Stimulated activated naive B cell treated with anti-CD40 and anti-IgM and Interleukin-4, amounts not matched to agents 10 μg/mL and 1 μg/mL and 100 μg/mL, for 72 hours (primary cell): ENCODE data around the gene EDA2R.

Experiments
- ATAC-seq, 2 donors: fragments of 150-1000 bp; cut with Tn5 transposase; replicated peaks; 2 replicates each; pipeline ENCODE4 v1.10.0; 2021; ENCODE audit warnings: moderate library complexity in 1 of 2
- DNase-seq: peaks from one replicate; pipeline ENCODE4 v3.0.0; 2021
- H3K27ac Mint-ChIP-seq: one replicate; pipeline ENCODE4 v1.8.0; 2022; ENCODE audit warnings: mild to moderate bottlenecking, mixed read lengths
- H3K27me3 Mint-ChIP-seq, 2 donors: one replicate each; pipeline ENCODE4 v1.8.0; 2022; ENCODE audit warnings: mixed read lengths in 2 of 2
- H3K36me3 Mint-ChIP-seq, 2 donors: one replicate each; pipeline ENCODE4 v1.8.0; 2022; ENCODE audit warnings: mixed read lengths in 2 of 2, mild to moderate bottlenecking in 1 of 2
- H3K4me1 Mint-ChIP-seq, 2 donors: one replicate each; pipeline ENCODE4 v1.8.0; 2022; ENCODE audit warnings: mixed read lengths in 2 of 2, mild to moderate bottlenecking in 1 of 2
- H3K4me3 Mint-ChIP-seq, 2 donors: one replicate each; pipeline ENCODE4 v1.8.0; 2022; ENCODE audit warnings: mild to moderate bottlenecking in 2 of 2, mixed read lengths in 2 of 2, moderate library complexity in 1 of 2
- H3K9me3 Mint-ChIP-seq, 2 donors: one replicate each; pipeline ENCODE4 v1.8.0; 2022; ENCODE audit warnings: mixed read lengths in 2 of 2, mild to moderate bottlenecking in 1 of 2

EDA2R gene

GRCh38 chrX:66638591-66639500, at the start of gene EDA2R:
Gene EDA2R (minus strand): TSS chrX:66639078. CDS start chrX:66616020, 23,058 bp downstream.
- Mint-ChIP-seq H3K9me3 (no peaks in the 10 kb centered on the region), H3K27ac (peak within 1 kb of the TSS; percentile 56), H3K4me1 (peaks cover 7 to 16% of the 10 kb centered on the region in 2 donors), H3K27me3 (peaks cover 0 to 8% of the 10 kb centered on the region in 2 donors), H3K36me3 (no peaks in the 10 kb centered on the region), H3K4me3 (peak within 1 kb of the TSS; percentile 74 to 79)
- peak; percentile 93 to 94 for ATAC-seq
- DNase-seq, result peak; percentile 18

GRCh38 chrX:66684196-66684595, 45.3 kb upstream of the EDA2R start:
- no peak for DNase-seq
- H3K27ac Mint-ChIP-seq, result no peak overlapping the region

GRCh38 chrX:66680451-66680850, 41.6 kb upstream of the EDA2R start:
- H3K36me3 Mint-ChIP-seq, result no peaks in the 10 kb centered on the region
- no peaks in the 10 kb centered on the region for H3K9me3 Mint-ChIP-seq
- DNase-seq (no peak), ATAC-seq (no peak)
- H3K4me3 Mint-ChIP-seq, result no peak overlapping the region
- H3K27me3 Mint-ChIP-seq, result no peaks in the 10 kb centered on the region
- no peaks in the 10 kb centered on the region for H3K4me1 Mint-ChIP-seq
- no peak overlapping the region for H3K27ac Mint-ChIP-seq

More at GRCh38 chrX:66684196-66684595, 45.3 kb upstream of the EDA2R start:
- H3K4me3 Mint-ChIP-seq, result no peak overlapping the region
- peaks cover 0 to 1% of the 10 kb centered on the region in 2 donors for H3K9me3 Mint-ChIP-seq
- H3K36me3 Mint-ChIP-seq, result no peaks in the 10 kb centered on the region
- no peak for ATAC-seq
- H3K27me3 Mint-ChIP-seq, result no peaks in the 10 kb centered on the region
- H3K4me1 Mint-ChIP-seq, result no peaks in the 10 kb centered on the region

GRCh38 chrX:66677430-66677829, 38.6 kb upstream of the EDA2R start:
- no peaks in the 10 kb centered on the region for H3K9me3 Mint-ChIP-seq
- ATAC-seq (no peak), DNase-seq (no peak)
- H3K27me3 Mint-ChIP-seq, result no peaks in the 10 kb centered on the region
- H3K27ac Mint-ChIP-seq, result no peak overlapping the region
- H3K36me3 Mint-ChIP-seq, result no peaks in the 10 kb centered on the region
- H3K4me3 Mint-ChIP-seq, result no peak overlapping the region
- no peaks in the 10 kb centered on the region for H3K4me1 Mint-ChIP-seq

GRCh38 chrX:66676990-66677389, 38.1 kb upstream of the EDA2R start:
- no peaks in the 10 kb centered on the region for H3K27me3 Mint-ChIP-seq
- no peak for ATAC-seq
- no peak overlapping the region for H3K4me3 Mint-ChIP-seq
- no peak overlapping the region for H3K27ac Mint-ChIP-seq
- no peaks in the 10 kb centered on the region for H3K4me1 Mint-ChIP-seq
- no peaks in the 10 kb centered on the region for H3K9me3 Mint-ChIP-seq
- no peak for DNase-seq
- no peaks in the 10 kb centered on the region for H3K36me3 Mint-ChIP-seq

- Mint-ChIP-seq H3K36me3 (no peaks in the 10 kb centered on the region), H3K27ac (no peak overlapping the region), H3K4me1 (no peaks in the 10 kb centered on the region), H3K4me3 (no peak overlapping the region), H3K27me3 (no peaks in the 10 kb centered on the region), H3K9me3 (peaks cover 0 to 1% of the 10 kb centered on the region in 2 donors)
- ATAC-seq, result no peak
- DNase-seq, result no peak
Measured at GRCh38 chrX:66676413-66676812, 37.5 kb upstream of the EDA2R start.

- no peaks in the 10 kb centered on the region for H3K36me3 Mint-ChIP-seq
- no peak overlapping the region for H3K27ac Mint-ChIP-seq
- ATAC-seq, result no peak
- no peaks in the 10 kb centered on the region for H3K4me1 Mint-ChIP-seq
- no peaks in the 10 kb centered on the region for H3K27me3 Mint-ChIP-seq
- DNase-seq, result no peak
- no peak overlapping the region for H3K4me3 Mint-ChIP-seq
- peaks cover 0 to 1% of the 10 kb centered on the region in 2 donors for H3K9me3 Mint-ChIP-seq
Measured at GRCh38 chrX:66675541-66675940, 36.7 kb upstream of the EDA2R start.

GRCh38 chrX:66674506-66674905, 35.6 kb upstream of the EDA2R start:
- no peak overlapping the region for H3K27ac Mint-ChIP-seq
- H3K4me3 Mint-ChIP-seq, result no peak overlapping the region
- H3K27me3 Mint-ChIP-seq, result no peaks in the 10 kb centered on the region
- ATAC-seq, result no peak
- no peaks in the 10 kb centered on the region for H3K36me3 Mint-ChIP-seq
- no peak for DNase-seq
- peaks cover 0 to 1% of the 10 kb centered on the region in 2 donors for H3K9me3 Mint-ChIP-seq
- no peaks in the 10 kb centered on the region for H3K4me1 Mint-ChIP-seq

GRCh38 chrX:66672106-66672505, 33.2 kb upstream of the EDA2R start:
- Mint-ChIP-seq H3K9me3 (peaks cover 0 to 1% of the 10 kb centered on the region in 2 donors), H3K27ac (no peak overlapping the region), H3K4me1 (no peaks in the 10 kb centered on the region), H3K36me3 (no peaks in the 10 kb centered on the region), H3K4me3 (no peak overlapping the region), H3K27me3 (no peaks in the 10 kb centered on the region)
- ATAC-seq, result no peak
- no peak for DNase-seq

GRCh38 chrX:66654411-66654810, 15.5 kb upstream of the EDA2R start:
- no peak for ATAC-seq
- Mint-ChIP-seq H3K36me3 (no peaks in the 10 kb centered on the region), H3K27me3 (peaks cover 11 to 31% of the 10 kb centered on the region in 2 donors), H3K4me1 (no peaks in the 10 kb centered on the region), H3K4me3 (no peak overlapping the region), H3K9me3 (peaks cover 0 to 4% of the 10 kb centered on the region in 2 donors), H3K27ac (no peak overlapping the region)
- no peak for DNase-seq

GRCh38 chrX:66635360-66635759, 3.5 kb downstream of the EDA2R start:
- DNase-seq (no peak), ATAC-seq (no peak)
- H3K27ac Mint-ChIP-seq, result no peak overlapping the region
- H3K9me3 Mint-ChIP-seq, result no peaks in the 10 kb centered on the region
- H3K27me3 Mint-ChIP-seq, result peaks cover 0 to 3% of the 10 kb centered on the region in 2 donors
- peaks cover 7 to 16% of the 10 kb centered on the region in 2 donors for H3K4me1 Mint-ChIP-seq
- no peak overlapping the region for H3K4me3 Mint-ChIP-seq
- no peaks in the 10 kb centered on the region for H3K36me3 Mint-ChIP-seq

GRCh38 chrX:66634272-66634671, 4.6 kb downstream of the EDA2R start:
- Mint-ChIP-seq H3K9me3 (no peaks in the 10 kb centered on the region), H3K4me3 (no peak overlapping the region), H3K36me3 (no peaks in the 10 kb centered on the region), H3K4me1 (peaks cover 4 to 13% of the 10 kb centered on the region in 2 donors), H3K27me3 (peaks cover 0 to 3% of the 10 kb centered on the region in 2 donors), H3K27ac (no peak overlapping the region)
- no peak for ATAC-seq
- no peak for DNase-seq

GRCh38 chrX:66633541-66633940, 5.3 kb downstream of the EDA2R start:
- peaks cover 1 to 7% of the 10 kb centered on the region in 2 donors for H3K4me1 Mint-ChIP-seq
- H3K36me3 Mint-ChIP-seq, result no peaks in the 10 kb centered on the region
- DNase-seq, result no peak
- peaks cover 0 to 3% of the 10 kb centered on the region in 2 donors for H3K27me3 Mint-ChIP-seq
- no peak overlapping the region for H3K27ac Mint-ChIP-seq
- H3K9me3 Mint-ChIP-seq, result no peaks in the 10 kb centered on the region
- no peak for ATAC-seq
- H3K4me3 Mint-ChIP-seq, result no peak overlapping the region

- no peak for ATAC-seq
- H3K36me3 Mint-ChIP-seq, result no peaks in the 10 kb centered on the region
- no peak for DNase-seq
- peaks cover 0 to 1% of the 10 kb centered on the region in 2 donors for H3K4me1 Mint-ChIP-seq
- H3K27ac Mint-ChIP-seq, result no peak overlapping the region
- no peak overlapping the region for H3K4me3 Mint-ChIP-seq
- peaks cover 0 to 3% of the 10 kb centered on the region in 2 donors for H3K27me3 Mint-ChIP-seq
- H3K9me3 Mint-ChIP-seq, result no peaks in the 10 kb centered on the region
Measured at GRCh38 chrX:66632981-66633380, 5.9 kb downstream of the EDA2R start.

- ATAC-seq (no peak), DNase-seq (no peak)
- Mint-ChIP-seq H3K27ac (no peak overlapping the region), H3K4me3 (no peak overlapping the region), H3K27me3 (peaks cover 0 to 3% of the 10 kb centered on the region in 2 donors), H3K9me3 (no peaks in the 10 kb centered on the region), H3K4me1 (no peaks in the 10 kb centered on the region), H3K36me3 (no peaks in the 10 kb centered on the region)
Measured at GRCh38 chrX:66632473-66632872, 6.4 kb downstream of the EDA2R start.
